Tibial nerve (tissue), 4 donors: ENCODE results near the gene WWTR1.
A peak's percentile ranks its signal among the peaks of the same experiment; 100 is the strongest.

Experiments used
- CTCF ChIP-seq, 5 experiments: fragments of 200-600 bp in 3 of 5; fragments of 450-650 bp in 2 of 5; sonication (generic) in 3 of 5; IDR thresholded peaks; one replicate each; pipeline ENCODE4 v1.5.1; 2016 to 2019; ENCODE audit warnings: antibody characterized with exemption in 5 of 5, mild to moderate bottlenecking in 3 of 5, moderate library complexity in 2 of 5
- EP300 ChIP-seq, 2 donors: sonication (generic); formaldehyde crosslinking; IDR thresholded peaks; one replicate each; pipeline ENCODE4 v1.6.1; 2017; ENCODE audit warnings: antibody characterized with exemption in 2 of 2, mild to moderate bottlenecking in 1 of 2
- POLR2A ChIP-seq, 2 donors: fragments of 450-650 bp; IDR thresholded peaks; one replicate each; pipeline ENCODE4 v1.6.1; 2017; ENCODE audit warnings: antibody characterized with exemption in 2 of 2, mild to moderate bottlenecking in 2 of 2, moderate library complexity in 2 of 2

- TF ChIP-seq CTCF (IDR thresholded peaks at IDR 0.05) (no peak), EP300 (IDR thresholded peaks at IDR 0.05) (peak; percentile 29 to 92), POLR2A (IDR thresholded peaks at IDR 0.05) (no peak)
Observed at GRCh38 chr3:149553781-149554451, 103.9 kb downstream of the WWTR1 start.
